Endothelial cell (in vitro differentiated cells): Measurements from ENCODE around the gene U2AF1L4. TPM values are rescaled to one million over a fixed set of nuclear protein-coding genes. Genes with fewer than 3 reads are reported as not detected.

Source experiments
- DNase-seq: peaks from one replicate; pipeline ENCODE4 v3.0.0; 2021; ENCODE audit warnings: low spot score
- H3K27ac Mint-ChIP-seq: one replicate; pipeline ENCODE4 v1.8.0; 2021; ENCODE audit warnings: mixed read lengths, inconsistent platforms; ENCODE audit not compliant: unreplicated experiment
- H3K27me3 Mint-ChIP-seq: one replicate; pipeline ENCODE4 v1.8.0; 2021; ENCODE audit warnings: mild to moderate bottlenecking, moderate library complexity, mixed read lengths, inconsistent platforms; ENCODE audit not compliant: unreplicated experiment
- H3K36me3 Mint-ChIP-seq: one replicate; pipeline ENCODE4 v1.8.0; 2021; ENCODE audit warnings: mild to moderate bottlenecking, low read depth, mixed read lengths, inconsistent platforms; ENCODE audit not compliant: unreplicated experiment
- H3K4me1 Mint-ChIP-seq: one replicate; pipeline ENCODE4 v1.8.0; 2021; ENCODE audit warnings: mild to moderate bottlenecking, mixed read lengths, inconsistent platforms; ENCODE audit not compliant: unreplicated experiment
- H3K4me3 Mint-ChIP-seq: one replicate; pipeline ENCODE4 v1.8.0; 2021; ENCODE audit warnings: mild to moderate bottlenecking, mixed read lengths, inconsistent platforms; ENCODE audit not compliant: unreplicated experiment
- H3K9me3 Mint-ChIP-seq: one replicate; pipeline ENCODE4 v1.8.0; 2021; ENCODE audit warnings: mixed read lengths, inconsistent platforms; ENCODE audit not compliant: unreplicated experiment
- CTCF ChIP-seq: fragments of 200-600 bp; sonication (generic); IDR thresholded peaks from one replicate; pipeline ENCODE4 v1.5.0; 2021; ENCODE audit warnings: antibody characterized with exemption; ENCODE audit not compliant: unreplicated experiment
- total RNA-seq: library from RNA; stranded (reverse); fragmentation: NEBNext Ultra II Directional; extraction: Animal tissue kit (Norgen Biotek cat#: 25700); gene quantifications from one replicate; pipeline ENCODE4 v1.2.1, GENCODE V29; 2021; ENCODE audit not compliant: unreplicated experiment

U2AF1L4 gene
- total RNA-seq, 1 donor from 2014 or later = 12.0 TPM

GRCh38 chr19:35788205-35788960 is 43.2 kb upstream of the U2AF1L4 start:
- H3K9me3 Mint-ChIP-seq = no peaks in the 10 kb centered on the region
- no peak for DNase-seq
- no peaks in the 10 kb centered on the region for H3K36me3 Mint-ChIP-seq
- H3K4me1 Mint-ChIP-seq = peaks cover under 1% of the 10 kb centered on the region
- TF ChIP-seq CTCF = no peak
- H3K4me3 Mint-ChIP-seq = no peak overlapping the region
- H3K27me3 Mint-ChIP-seq = peaks cover 12% of the 10 kb centered on the region
- H3K27ac Mint-ChIP-seq = peak overlapping the region; percentile 20

GRCh38 chr19:35787227-35787799 is 42.1 kb upstream of the U2AF1L4 start:
- no peak overlapping the region for H3K27ac Mint-ChIP-seq
- H3K36me3 Mint-ChIP-seq = peaks cover 7% of the 10 kb centered on the region
- TF ChIP-seq CTCF = no peak
- DNase-seq = no peak
- no peaks in the 10 kb centered on the region for H3K9me3 Mint-ChIP-seq
- H3K27me3 Mint-ChIP-seq = peaks cover 13% of the 10 kb centered on the region
- H3K4me1 Mint-ChIP-seq = peaks cover 4% of the 10 kb centered on the region
- H3K4me3 Mint-ChIP-seq = no peak overlapping the region

DNA sequence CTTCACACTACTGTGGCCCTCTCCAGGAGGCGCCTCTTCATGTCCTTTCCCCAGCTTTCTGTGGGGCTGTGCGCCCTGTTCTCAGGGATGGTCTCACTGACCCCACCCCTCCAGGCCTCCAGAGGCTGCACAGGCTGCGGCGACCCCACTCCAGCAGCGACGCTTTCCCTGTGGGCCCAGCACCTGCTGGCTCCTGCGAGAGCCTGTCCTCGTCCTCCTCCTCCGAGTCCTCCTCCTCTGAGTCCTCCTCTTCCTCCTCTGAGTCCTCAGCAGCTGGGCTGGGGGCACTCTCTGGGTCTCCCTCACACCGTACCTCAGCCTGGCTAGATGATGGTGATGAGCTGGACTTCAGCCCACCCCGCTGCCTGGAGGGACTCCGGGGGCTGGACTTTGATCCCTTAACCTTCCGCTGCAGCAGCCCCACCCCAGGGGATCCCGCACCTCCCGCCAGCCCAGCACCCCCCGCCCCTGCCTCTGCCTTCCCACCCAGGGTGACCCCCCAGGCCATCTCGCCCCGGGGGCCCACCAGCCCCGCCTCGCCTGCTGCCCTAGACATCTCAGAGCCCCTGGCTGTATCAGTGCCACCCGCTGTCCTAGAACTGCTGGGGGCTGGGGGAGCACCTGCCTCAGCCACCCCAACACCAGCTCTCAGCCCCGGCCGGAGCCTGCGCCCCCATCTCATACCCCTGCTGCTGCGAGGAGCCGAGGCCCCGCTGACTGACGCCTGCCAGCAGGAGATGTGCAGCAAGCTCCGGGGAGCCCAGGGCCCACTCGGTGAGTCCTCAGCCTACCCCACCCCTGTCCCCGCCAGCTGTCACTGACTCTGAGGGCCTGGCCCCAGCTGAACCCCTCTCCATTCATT is 41.3 kb upstream of the U2AF1L4 start:
- no peak for DNase-seq
- Mint-ChIP-seq H3K27ac (no peak overlapping the region), H3K36me3 (peaks cover 7% of the 10 kb centered on the region), H3K9me3 (no peaks in the 10 kb centered on the region), H3K27me3 (peaks cover 13% of the 10 kb centered on the region), H3K4me1 (peaks cover 4% of the 10 kb centered on the region), H3K4me3 (no peak overlapping the region)
- TF ChIP-seq CTCF = no peak

DNA sequence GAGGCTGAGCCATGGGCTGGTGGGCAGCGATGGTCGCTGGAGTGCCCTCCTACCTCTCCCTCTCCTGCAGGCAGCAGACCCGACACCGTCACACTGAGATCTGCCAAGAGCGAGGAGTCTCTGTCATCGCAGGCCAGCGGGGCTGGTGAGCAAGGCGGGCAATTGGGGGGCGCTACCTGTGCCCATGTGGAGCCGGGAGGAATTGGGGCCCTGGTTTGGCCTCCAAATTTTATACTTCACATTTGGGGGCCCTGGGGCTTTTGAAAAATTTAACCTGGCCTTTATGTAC is 40.1 kb upstream of the U2AF1L4 start:
- H3K4me1 Mint-ChIP-seq = peaks cover 4% of the 10 kb centered on the region
- H3K27me3 Mint-ChIP-seq = peaks cover 17% of the 10 kb centered on the region
- no peak for TF ChIP-seq CTCF
- no peak overlapping the region for H3K27ac Mint-ChIP-seq
- peaks cover 7% of the 10 kb centered on the region for H3K36me3 Mint-ChIP-seq
- H3K9me3 Mint-ChIP-seq = no peaks in the 10 kb centered on the region
- no peak overlapping the region for H3K4me3 Mint-ChIP-seq
- no peak for DNase-seq
